HG03439 (cell line): ENCODE results near the gene KRTAP12-3.
"Not testable (repeated sequence)": the region's sequence is repeated elsewhere in the genome, so short reads cannot be mapped to it uniquely, and the experiment has no call there.

Experiments
- ATAC-seq: cut with Tn5 transposase; IDR thresholded peaks from one replicate; pipeline ENCODE4 v1.9.1; 2021; ENCODE audit warnings: mild to moderate bottlenecking, moderate library complexity; ENCODE audit not compliant: unreplicated experiment

KRTAP12-3 gene

DNA sequence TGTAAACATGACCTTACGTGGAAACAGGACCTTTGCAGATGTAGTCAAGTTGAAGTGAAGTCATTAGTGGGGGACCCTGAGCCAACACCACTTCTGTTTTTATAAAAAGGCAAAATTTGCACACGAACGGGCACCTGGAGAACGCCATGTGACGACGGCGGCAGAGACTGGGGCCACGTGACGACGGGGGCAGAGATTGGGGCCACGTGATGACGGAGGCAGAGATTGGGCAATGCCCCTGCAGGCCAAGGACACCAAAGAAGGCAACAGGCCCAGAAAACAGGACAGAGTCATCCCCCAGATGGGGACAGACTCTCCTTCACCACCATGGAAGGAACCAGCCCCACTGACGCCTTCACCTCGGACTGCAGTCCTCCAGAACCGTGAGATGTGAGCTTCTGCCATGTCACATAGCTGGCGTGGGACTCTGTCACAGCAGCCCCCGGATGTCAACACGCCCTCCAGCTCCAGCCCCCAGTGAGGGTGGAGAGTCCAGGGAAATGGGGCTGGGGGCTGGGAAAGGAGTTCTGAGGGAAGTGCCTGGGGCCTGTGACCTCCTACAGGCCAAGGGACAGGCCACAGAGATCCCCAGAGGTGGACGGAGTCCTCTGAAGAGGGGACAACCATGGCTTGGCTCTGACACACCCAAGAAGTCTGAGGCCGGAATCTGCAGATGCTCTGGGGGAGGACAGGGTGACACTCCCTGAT lies 7.3 kb upstream of the KRTAP12-3 start:
- ATAC-seq: no peak

DNA sequence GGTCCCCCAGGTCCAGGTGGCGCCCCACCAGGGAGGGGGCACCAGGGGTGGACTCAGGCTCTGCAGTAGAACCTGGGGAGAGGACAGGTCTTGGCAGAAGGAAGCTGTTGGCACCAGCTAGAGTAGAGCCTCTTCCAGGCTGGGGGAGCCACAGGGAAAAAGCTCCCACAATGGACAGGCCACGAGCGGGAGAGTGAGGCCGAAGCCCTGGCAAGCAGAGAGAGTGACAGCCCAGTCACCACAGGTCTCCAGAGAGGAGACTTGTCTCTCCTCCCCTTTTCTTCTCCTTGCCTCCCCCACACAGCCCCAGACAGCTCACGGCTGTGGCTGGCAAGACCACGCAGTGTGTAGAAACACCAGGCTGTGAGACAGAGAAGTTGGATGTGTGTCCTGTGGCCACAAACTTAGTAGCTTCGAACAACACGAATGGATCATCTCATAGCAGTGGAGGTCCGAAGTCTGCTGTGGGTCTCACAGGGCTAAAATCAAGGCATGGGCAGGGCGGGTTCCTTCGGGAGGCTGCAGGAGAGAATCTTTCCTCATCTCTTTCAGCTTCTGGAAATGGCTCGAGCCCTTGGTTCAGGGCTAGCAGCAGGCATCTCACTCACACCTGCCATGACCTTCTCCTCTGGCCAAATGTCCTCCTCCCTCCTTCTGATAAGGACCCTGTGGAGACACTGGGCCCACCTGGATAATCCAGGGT lies 6.6 kb upstream of the KRTAP12-3 start:
- no peak for ATAC-seq

- ATAC-seq: no peak
These were observed 4.6 kb upstream of the KRTAP12-3 start for GRCh38 chr21:44653123-44653522.

- no peak for ATAC-seq
These were observed 3.8 kb upstream of the KRTAP12-3 start for GRCh38 chr21:44653656-44654575.

GRCh38 chr21:44654576-44655175 lies 3.1 kb upstream of the KRTAP12-3 start, which contains the start of gene KRTAP12-4:
Gene KRTAP12-4 (minus strand): TSS chr21:44654659. CDS start chr21:44654614, 45 bp downstream.
- no peak for ATAC-seq

DNA sequence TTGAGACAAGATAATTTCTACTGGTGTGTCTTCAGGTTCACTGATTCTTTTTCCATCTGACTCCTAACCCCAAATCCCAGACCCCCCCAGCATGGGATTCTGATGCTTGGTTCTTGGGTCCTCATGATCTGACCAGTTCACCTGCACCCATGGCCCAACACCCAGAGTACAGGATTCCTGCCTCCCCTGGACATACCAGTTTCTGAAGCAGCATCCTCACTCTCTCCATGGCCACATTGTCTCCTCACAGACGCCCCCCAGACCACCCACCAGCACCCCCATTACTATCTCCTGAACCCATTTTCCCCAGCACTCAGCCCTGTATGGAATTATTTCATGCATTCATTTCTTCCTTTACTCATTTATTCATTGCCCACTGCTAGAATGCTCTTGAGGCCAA lies 864 bp upstream of the KRTAP12-3 start:
- no peak for ATAC-seq

DNA sequence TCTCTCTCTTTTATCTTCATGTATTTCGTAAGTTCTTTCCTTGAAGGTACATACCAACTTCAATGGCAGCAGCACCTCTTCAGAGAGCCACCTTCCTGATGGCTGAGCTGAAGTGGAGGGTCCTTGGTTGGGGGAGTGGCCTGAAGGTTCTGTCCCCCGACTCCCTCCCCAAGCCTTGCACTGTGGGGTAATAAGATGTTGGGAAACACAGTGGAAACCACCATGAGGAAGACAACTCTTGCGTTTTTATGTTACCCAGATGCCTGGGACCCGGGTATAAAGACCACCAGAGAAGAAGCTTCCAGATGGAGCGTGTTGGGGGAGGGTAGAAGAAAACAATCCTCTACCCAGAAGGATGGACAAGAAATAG lies 794 bp downstream of the KRTAP12-3 start:
- no peak for ATAC-seq

DNA sequence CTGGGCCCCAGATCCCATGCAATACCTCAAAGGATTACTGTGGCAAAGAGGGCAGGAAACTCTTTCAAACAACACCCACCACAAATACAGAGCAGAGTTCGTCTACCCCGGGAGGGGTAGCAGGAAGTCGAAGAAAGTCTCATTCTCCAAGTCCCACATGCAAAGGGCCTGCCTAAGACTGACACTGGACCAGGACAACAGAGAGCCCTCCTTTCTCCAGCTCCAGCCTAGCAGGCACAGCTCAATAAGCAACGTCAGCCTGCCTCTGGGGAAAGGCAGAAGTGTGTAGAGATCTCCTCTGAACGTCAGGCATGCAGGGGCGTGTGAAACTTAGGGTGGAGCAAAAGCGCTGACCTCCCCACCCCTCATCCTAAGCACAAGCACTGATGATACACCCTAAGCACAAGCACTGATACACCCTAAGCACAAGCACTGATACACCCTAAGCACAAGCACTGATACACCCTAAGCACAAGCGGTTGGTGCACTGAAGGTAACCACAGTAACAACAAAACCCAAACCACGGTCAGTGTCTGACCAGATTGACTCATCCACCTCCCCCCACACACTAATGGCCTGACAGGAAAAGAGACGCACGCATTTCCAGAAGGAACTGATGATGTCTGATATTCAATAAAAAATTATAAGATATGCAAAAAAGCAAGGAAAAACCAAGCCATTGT lies 1.3 kb downstream of the KRTAP12-3 start:
- no peak for ATAC-seq

- ATAC-seq: not testable (repeated sequence)
These were observed 3.8 kb downstream of the KRTAP12-3 start for GRCh38 chr21:44661567-44661966.

- no peak for ATAC-seq
These were observed 7.0 kb downstream of the KRTAP12-3 start for GRCh38 chr21:44664691-44665090.

DNA sequence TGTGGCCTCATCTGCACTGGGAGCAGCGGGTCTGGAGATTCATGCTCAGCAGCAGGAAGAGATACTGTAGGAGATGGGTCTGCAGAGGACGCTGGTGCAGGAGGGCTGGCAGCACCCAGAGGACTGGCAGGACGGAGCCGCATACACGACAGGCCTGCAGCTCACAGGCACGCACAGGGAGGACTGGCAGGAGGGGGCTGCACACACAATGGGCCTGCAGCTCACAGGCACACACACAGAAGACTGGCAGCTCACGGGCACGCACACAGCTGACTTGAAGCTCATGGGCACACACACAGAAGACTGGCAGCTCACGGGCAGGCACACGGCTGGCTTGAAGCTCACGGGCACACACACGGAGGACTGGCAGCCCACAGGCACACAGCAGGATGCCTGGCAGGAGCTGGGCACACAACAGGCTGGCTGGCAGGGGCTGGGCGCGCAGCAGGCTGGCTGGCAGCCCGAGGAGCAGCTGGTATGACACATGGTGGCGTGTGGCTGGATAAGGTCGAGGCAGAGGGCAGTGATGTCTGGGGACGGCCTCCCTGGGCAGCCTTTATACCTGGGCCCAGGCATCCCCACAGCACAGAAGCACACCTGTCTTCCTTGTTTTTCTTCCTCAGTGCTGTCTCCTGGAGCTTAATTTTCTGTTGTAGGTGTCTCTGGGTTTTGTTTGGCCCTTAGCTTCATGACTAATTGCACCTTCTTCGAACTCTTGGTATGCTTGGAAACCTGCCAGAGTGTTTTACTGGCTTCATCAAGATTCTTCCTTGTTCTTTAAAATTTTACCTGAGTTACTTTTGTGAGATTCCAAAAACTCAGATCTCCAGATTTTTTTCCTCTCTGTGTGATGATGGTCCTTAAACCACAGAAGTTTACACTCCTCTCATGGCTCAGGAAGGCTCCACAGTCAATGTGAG lies 8.9 kb downstream of the KRTAP12-3 start, which contains the start of gene KRTAP12-2:
Gene KRTAP12-2, minus strand, starts transcription at position 527 of the 920 bp plus-strand sequence. Its CDS starts 41 bp downstream, at position 486.
- no peak for ATAC-seq

DNA sequence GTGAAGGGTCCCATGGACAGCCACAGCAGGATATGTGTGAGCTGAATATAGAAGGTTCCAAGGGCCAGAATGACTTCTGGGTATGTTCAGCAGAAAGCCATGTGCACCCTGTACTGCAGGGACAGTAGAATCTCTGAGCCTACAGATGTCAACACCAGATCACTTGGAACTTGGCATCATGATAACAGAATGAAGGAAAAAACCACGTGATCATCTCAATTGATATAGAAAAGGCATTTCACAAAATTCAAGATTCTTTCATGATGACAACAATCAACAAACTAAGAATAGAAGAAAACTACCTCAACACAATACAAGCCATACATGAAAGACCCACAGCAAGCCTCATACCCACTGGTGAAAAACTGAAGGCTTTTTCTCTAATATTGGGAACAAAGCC lies 9.9 kb downstream of the KRTAP12-3 start:
- ATAC-seq: no peak

GRCh38 chr21:44670642-44671432 lies 13.1 kb downstream of the KRTAP12-3 start:
- no peak for ATAC-seq

DNA sequence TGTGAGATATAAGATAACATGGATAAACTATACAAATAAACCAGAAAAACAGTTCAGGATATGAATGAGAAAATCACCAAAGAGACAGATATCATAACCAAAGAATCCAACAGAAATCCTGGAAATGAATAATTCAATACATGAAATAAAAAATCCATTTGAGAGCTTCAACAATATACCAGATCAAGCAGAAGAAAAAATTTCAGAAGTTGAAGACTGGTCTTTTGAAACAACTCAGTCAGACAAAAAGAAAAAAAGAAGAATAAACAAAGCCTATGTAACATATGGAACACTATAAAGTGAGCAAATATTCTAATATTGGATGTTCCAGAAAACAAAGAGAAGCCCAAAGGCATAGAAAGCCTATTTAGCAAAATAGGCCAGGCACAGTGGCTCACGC lies 14.2 kb downstream of the KRTAP12-3 start:
- ATAC-seq: no peak

- no peak for ATAC-seq
These were observed 20.1 kb downstream of the KRTAP12-3 start for GRCh38 chr21:44677881-44678280.

DNA sequence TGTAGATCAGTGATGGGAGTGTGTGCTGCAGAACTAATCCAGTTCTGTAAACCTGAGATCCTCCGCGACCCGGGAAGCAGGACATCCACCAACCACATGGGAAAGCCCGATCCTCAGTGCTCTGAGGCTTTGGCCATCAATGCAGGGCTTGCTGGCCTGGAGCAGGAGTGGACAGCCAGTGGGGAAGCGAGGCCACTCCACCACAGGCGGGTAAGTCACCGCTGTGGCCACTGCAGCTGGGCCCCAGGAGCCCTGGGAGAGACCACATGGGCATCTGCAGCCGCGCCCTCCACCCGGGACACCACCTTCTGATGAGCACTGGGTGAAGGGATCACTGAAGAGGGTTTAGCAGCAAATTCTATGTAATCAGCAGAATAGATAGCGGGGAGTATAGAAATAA lies 23.4 kb downstream of the KRTAP12-3 start:
- ATAC-seq: no peak

- ATAC-seq: no peak
These were observed 24.3 kb downstream of the KRTAP12-3 start, which contains the start of gene KRTAP12-1 for GRCh38 chr21:44681861-44682579. Gene KRTAP12-1 (minus strand): TSS chr21:44682163. CDS start chr21:44682123, 40 bp downstream.
